T-cell (primary cell): ENCODE data around the gene EIF4H. TPM values are rescaled to one million over a fixed set of nuclear protein-coding genes. Genes with fewer than 3 reads are reported as not detected.

ENCODE experiments used
- ATAC-seq, 4 experiments: fragments of 200-7000 bp in 3 of 4; fragments of 150-1000 bp in 1 of 4; cut with Tn5 transposase; replicated peaks in 1 of 4; 1 replicate in 3 of 4; 2 replicates in 1 of 4; pipeline ENCODE4 v1.10.0; 2021; ENCODE audit warnings: moderate library complexity in 3 of 4, mild to moderate bottlenecking in 2 of 4, moderate number of reproducible peaks in 1 of 4
- CTCF ChIA-PET, 2 donors: fragments of 300-600 bp; sonication (Branson Sonifier 250); formaldehyde crosslinking; loops; one replicate each; lab custom pipeline; 2022; ENCODE audit warnings: antibody characterized with exemption in 2 of 2; lab: Charles Lee
- POLR2A ChIA-PET, 2 donors: fragments of 300-600 bp; sonication (Branson Sonifier 250); formaldehyde crosslinking; loops; one replicate each; lab custom pipeline; 2022; ENCODE audit warnings: antibody characterized with exemption in 2 of 2; lab: Charles Lee
- DNase-seq, 35 experiments: peaks; one replicate each; pipeline versions ENCODE4 v3.0.0 to v3.0.0-alpha.2; 2013 to 2023
- H3K27ac ChIP-seq: one replicate; pipeline ENCODE4 v1.5.1; 2013; ENCODE audit warnings: low read length
- H3K27me3 ChIP-seq, 2 experiments: replicated peaks in 1 of 2; 1 replicate in 1 of 2; 2 replicates in 1 of 2; pipeline versions ENCODE4 v1.6.1 to v1.7.0; 2013; ENCODE audit warnings: low read length in 1 of 2, mixed read lengths in 1 of 2; ENCODE audit not compliant: control insufficient read depth in 2 of 2, insufficient read depth in 2 of 2; ENCODE audit errors: extremely low read depth in 1 of 2
- H3K36me3 ChIP-seq, 2 donors: 1 replicate in 1 of 2; 2 replicates in 1 of 2; pipeline versions ENCODE4 v1.6.1 to v1.7.0; 2013; ENCODE audit warnings: low read length in 1 of 2; ENCODE audit not compliant: control insufficient read depth in 2 of 2, insufficient read depth in 1 of 2; ENCODE audit errors: extremely low read depth in 1 of 2
- H3K4me1 ChIP-seq, 2 experiments: 1 replicate in 1 of 2; 2 replicates in 1 of 2; pipeline versions ENCODE4 v1.6.1 to v1.7.0; 2013; ENCODE audit warnings: low read length in 2 of 2, mixed read lengths in 1 of 2; ENCODE audit not compliant: insufficient read depth in 2 of 2, control insufficient read depth in 1 of 2; ENCODE audit errors: extremely low read depth in 1 of 2
- H3K4me3 ChIP-seq, 2 donors: 1 replicate in 1 of 2; 2 replicates in 1 of 2; pipeline versions ENCODE4 v1.5.1 to v1.7.0; 2013; ENCODE audit warnings: mild to moderate bottlenecking in 2 of 2, low read length in 1 of 2, moderate library complexity in 1 of 2; ENCODE audit not compliant: control insufficient read depth in 1 of 2; ENCODE audit errors: extremely low read depth in 1 of 2
- H3K9me3 ChIP-seq: 2 replicates; pipeline ENCODE4 v1.7.0; 2013
- H3K27ac Mint-ChIP-seq, 2 donors: one replicate each; pipeline ENCODE4 v1.8.0; 2020 to 2021; ENCODE audit warnings: mild to moderate bottlenecking in 2 of 2, mixed read lengths in 2 of 2
- H3K27me3 Mint-ChIP-seq, 2 donors: one replicate each; pipeline ENCODE4 v1.8.0; 2021 to 2022; ENCODE audit warnings: mixed read lengths in 2 of 2
- H3K36me3 Mint-ChIP-seq: one replicate; pipeline ENCODE4 v1.8.0; 2021; ENCODE audit warnings: mixed read lengths
- H3K4me1 Mint-ChIP-seq, 3 donors: one replicate each; pipeline ENCODE4 v1.8.0; 2020 to 2022; ENCODE audit warnings: mixed read lengths in 3 of 3, mild to moderate bottlenecking in 1 of 3
- H3K4me3 Mint-ChIP-seq, 3 donors: one replicate each; pipeline ENCODE4 v1.8.0; 2020 to 2022; ENCODE audit warnings: mild to moderate bottlenecking in 3 of 3, mixed read lengths in 3 of 3, moderate library complexity in 3 of 3
- H3K9me3 Mint-ChIP-seq, 3 donors: one replicate each; pipeline ENCODE4 v1.8.0; 2020 to 2022; ENCODE audit warnings: mixed read lengths in 3 of 3
- WGBS: methylation state at CpG from one replicate; pipeline ENCODE4 v1.1.5; 2013; ENCODE audit warnings: missing lambda C conversion rate; ENCODE audit not compliant: insufficient coverage; 5-methylcytosine and 5-hydroxymethylcytosine counted together
- total RNA-seq, 35 experiments: library from RNA in 6 of 35; stranded (reverse) in 6 of 35; fragments of 120-200 nt in 1 of 35; gene quantifications; one replicate each; pipeline versions ENCODE4 v1.2.1 to v1.2.4 and lab custom pipeline; 2013 to 2026

EIF4H gene
- total RNA-seq, 5 donors from 2014 or later (not counting 1 experiment from before 2014, with no cell fraction given), result 174 to 258 (median 186) TPM

- H3K27ac ChIP-seq, result no peak overlapping the region
- Mint-ChIP-seq H3K4me1 (peaks cover 92 to 97% (median 94%) of the 10 kb centered on the region in 3 donors), H3K36me3 (peaks cover 25% of the 10 kb centered on the region), H3K27ac (no peak overlapping the region), H3K9me3 (no peaks in the 10 kb centered on the region), H3K4me3 (peak overlapping the region in 2 of 3 donors; percentile 17 to 85), H3K27me3 (no peaks in the 10 kb centered on the region)
- 100% methylated on average over 1 of the region's 3 CpGs for WGBS
- H3K27me3 ChIP-seq, result no peaks in the 10 kb centered on the region
- H3K4me1 ChIP-seq, result peaks cover 33 to 74% of the 10 kb centered on the region in 2 experiments
- ChIA-PET CTCF (no interaction called here), POLR2A (interaction anchor here in 1 of 2 donors (0.6 to 2.6 kb wide), 2 partner anchors 13 to 498 kb away, joined by 6 to 7 read pairs; no protein-coding TSS in a partner anchor)
- ATAC-seq (no peak), DNase-seq (no peak)
- H3K36me3 ChIP-seq, result peaks cover 0 to 37% of the 10 kb centered on the region in 2 donors
- no peak overlapping the region for H3K4me3 ChIP-seq
- no peaks in the 10 kb centered on the region for H3K9me3 ChIP-seq
Measured at GRCh38 chr7:74179935-74180604, 5.9 kb downstream of the EIF4H start.

GRCh38 chr7:74180866-74181265 is 6.7 kb downstream of the EIF4H start:
- Mint-ChIP-seq H3K9me3 (no peaks in the 10 kb centered on the region), H3K4me3 (peak overlapping the region in 1 of 3 donors; percentile 60), H3K27me3 (no peaks in the 10 kb centered on the region), H3K27ac (peak overlapping the region; percentile 19 to 34), H3K36me3 (peaks cover 26% of the 10 kb centered on the region), H3K4me1 (peaks cover 92 to 98% (median 96%) of the 10 kb centered on the region in 3 donors)
- peaks cover 0 to 37% of the 10 kb centered on the region in 2 donors for H3K36me3 ChIP-seq
- CTCF ChIA-PET, result no interaction called here
- POLR2A ChIA-PET, result interaction anchor here in 1 of 2 donors (2.6 kb wide), 1 partner anchor 12 kb away, joined by 6 read pairs; no protein-coding TSS in a partner anchor
- no CpG with 5 or more reads among the region's 1 CpG for whole genome bisulfite sequencing
- no peak overlapping the region for H3K27ac ChIP-seq
- peaks cover 31 to 78% of the 10 kb centered on the region in 2 experiments for H3K4me1 ChIP-seq
- H3K9me3 ChIP-seq, result no peaks in the 10 kb centered on the region
- no peaks in the 10 kb centered on the region for H3K27me3 ChIP-seq
- no peak overlapping the region for H3K4me3 ChIP-seq
- no peak for DNase-seq
- no peak for ATAC-seq

GRCh38 chr7:74181821-74182220 is 7.7 kb downstream of the EIF4H start:
- Mint-ChIP-seq H3K4me3 (peak overlapping the region in 1 of 3 donors; percentile 60), H3K4me1 (peaks cover 92 to 96% (median 94%) of the 10 kb centered on the region in 3 donors), H3K27ac (no peak overlapping the region), H3K27me3 (no peaks in the 10 kb centered on the region), H3K36me3 (peaks cover 28% of the 10 kb centered on the region), H3K9me3 (no peaks in the 10 kb centered on the region)
- no peak for DNase-seq
- ChIA-PET POLR2A (interaction anchor here (0.6 kb wide), 4 partner anchors 11 to 269 kb away, joined by 3 to 8 read pairs (median 6); no protein-coding TSS in a partner anchor), CTCF (interaction anchor here in 1 of 2 donors (1.2 kb wide), 1 partner anchor 26 kb away, joined by 3 read pairs; no protein-coding TSS in a partner anchor)
- Histone ChIP-seq H3K9me3 (no peaks in the 10 kb centered on the region), H3K36me3 (peaks cover 0 to 32% of the 10 kb centered on the region in 2 donors), H3K27ac (no peak overlapping the region), H3K4me1 (peaks cover 27 to 80% of the 10 kb centered on the region in 2 experiments), H3K27me3 (no peaks in the 10 kb centered on the region), H3K4me3 (no peak overlapping the region)
- whole genome bisulfite sequencing, result no CpG with 5 or more reads among the region's 5 CpGs
- no peak for ATAC-seq

- H3K4me3 ChIP-seq, result no peak overlapping the region
Measured at GRCh38 chr7:74182453-74183090, 8.4 kb downstream of the EIF4H start.

GRCh38 chr7:74183142-74183541 is 9.0 kb downstream of the EIF4H start:
- H3K27me3 Mint-ChIP-seq, result no peaks in the 10 kb centered on the region
- peak overlapping the region in 2 of 3 donors; percentile 22 to 60 for H3K4me3 Mint-ChIP-seq
- H3K27me3 ChIP-seq, result no peaks in the 10 kb centered on the region
- no peaks in the 10 kb centered on the region for H3K9me3 ChIP-seq
- peak overlapping the region; percentile 38 for H3K27ac ChIP-seq
- H3K36me3 ChIP-seq, result peaks cover 3 to 37% of the 10 kb centered on the region in 2 donors
- ATAC-seq, result peak in 1 of 4 experiments; percentile 17
- no peak overlapping the region for H3K4me3 ChIP-seq
- no peak for DNase-seq
- H3K27ac Mint-ChIP-seq, result peak overlapping the region; percentile 45 to 48
- H3K4me1 Mint-ChIP-seq, result peaks cover 94 to 96% (median 95%) of the 10 kb centered on the region in 3 donors
- no CpG with 5 or more reads among the region's 3 CpGs for WGBS
- H3K9me3 Mint-ChIP-seq, result no peaks in the 10 kb centered on the region
- CTCF ChIA-PET, result interaction anchor here (0.8 to 1.1 kb wide), 4 partner anchors 8 to 23 kb away, joined by 3 to 6 read pairs (median 3); partner anchors contain the start of gene EIF4H (in 1 of the 2)
- POLR2A ChIA-PET, result no interaction called here
- H3K4me1 ChIP-seq, result peaks cover 24 to 77% of the 10 kb centered on the region in 2 experiments
- H3K36me3 Mint-ChIP-seq, result peaks cover 31% of the 10 kb centered on the region

More at GRCh38 chr7:74182453-74183090, 8.4 kb downstream of the EIF4H start:
- no peaks in the 10 kb centered on the region for H3K27me3 ChIP-seq
- H3K27ac ChIP-seq, result peak overlapping the region; percentile 38
- peaks cover under 1 to 36% of the 10 kb centered on the region in 2 donors for H3K36me3 ChIP-seq
- no peaks in the 10 kb centered on the region for H3K9me3 ChIP-seq
- Mint-ChIP-seq H3K9me3 (no peaks in the 10 kb centered on the region), H3K4me3 (peak overlapping the region in 2 of 3 donors; percentile 22 to 60), H3K27me3 (no peaks in the 10 kb centered on the region), H3K27ac (peak overlapping the region; percentile 44 to 76), H3K36me3 (peaks cover 29% of the 10 kb centered on the region), H3K4me1 (peaks cover 94 to 96% (median 95%) of the 10 kb centered on the region in 3 donors)
- ATAC-seq (no peak), DNase-seq (no peak)
- WGBS, result 76% methylated on average over 2 of the region's 6 CpGs
- POLR2A ChIA-PET, result interaction anchor here (0.6 kb wide), 2 partner anchors 41 to 268 kb away, joined by 5 to 6 read pairs; no protein-coding TSS in a partner anchor
- CTCF ChIA-PET, result interaction anchor here in 1 of 2 donors (0.5 to 1.2 kb wide), 4 partner anchors 8 to 328 kb away, joined by 3 to 4 read pairs (median 3); partner anchors contain the start of gene EIF4H
- H3K4me1 ChIP-seq, result peaks cover 26 to 83% of the 10 kb centered on the region in 2 experiments
